Activated T-helper 2 cell treated with anti-CD3 and anti-CD28 coated beads, Interferon-gamma antibody, Interleukin-2, Interleukin-4, amounts not matched to agents 10 μg/mL and 5 μg/mL and 100 μg/mL, durations not matched to agents 14 hours and 24 hours and 36 hours (primary cell): ENCODE data around the gene BAD. TPM values are rescaled to one million over a fixed set of nuclear protein-coding genes. Genes with fewer than 3 reads are reported as not detected.

ENCODE experiments used
- DNase-seq: peaks from one replicate; pipeline ENCODE4 v3.0.0; 2021; ENCODE audit warnings: low spot score
- H3K27ac Mint-ChIP-seq: one replicate; pipeline ENCODE4 v1.8.0; 2021; ENCODE audit warnings: mixed read lengths
- H3K27me3 Mint-ChIP-seq: one replicate; pipeline ENCODE4 v1.8.0; 2021; ENCODE audit warnings: low read depth, mixed read lengths
- H3K36me3 Mint-ChIP-seq: one replicate; pipeline ENCODE4 v1.8.0; 2021; ENCODE audit warnings: low read depth, mixed read lengths
- H3K4me1 Mint-ChIP-seq: one replicate; pipeline ENCODE4 v1.8.0; 2021; ENCODE audit warnings: low read depth, mixed read lengths
- H3K4me3 Mint-ChIP-seq: one replicate; pipeline ENCODE4 v1.8.0; 2021; ENCODE audit warnings: low read depth, mild to moderate bottlenecking, moderate library complexity, mixed read lengths
- H3K9me3 Mint-ChIP-seq: one replicate; pipeline ENCODE4 v1.8.0; 2021; ENCODE audit warnings: mixed read lengths
- intact Hi-C: fragments of 100-400 bp; cut with micrococcal nuclease; formaldehyde crosslinking; loops from one replicate; pipeline ENCODE4 v1.15.1; 2023
- total RNA-seq: library from RNA; stranded (reverse); gene quantifications from 2 replicates; pipeline ENCODE4 v1.2.3, GENCODE V29; 2022

BAD gene
- total RNA-seq, 1 donor from 2014 or later = 33.2 TPM

DNA sequence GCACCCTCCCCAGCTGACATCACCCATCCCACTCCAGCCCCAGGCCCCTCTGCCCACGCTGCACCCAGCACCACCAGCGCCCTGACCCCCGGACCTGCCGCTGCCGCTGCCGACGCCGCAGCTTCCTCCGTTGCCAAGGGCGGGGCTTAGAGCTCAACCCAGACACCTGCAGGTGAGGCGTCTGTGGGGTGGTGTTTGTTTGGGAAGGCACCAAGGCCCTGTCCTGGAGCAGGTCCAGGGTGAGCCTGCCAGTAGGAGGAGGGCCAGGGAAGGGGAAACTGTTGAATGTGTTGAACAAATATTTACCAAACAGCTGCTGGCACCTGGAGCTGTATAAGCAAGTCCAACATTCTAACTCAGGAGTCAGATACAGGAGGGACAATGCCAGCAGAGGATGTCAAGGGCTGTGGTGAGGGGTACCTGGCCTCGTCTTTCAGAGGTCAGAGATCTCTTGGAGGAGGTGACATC is 46.9 kb downstream of the BAD start:
- peak overlapping the region; percentile 13 for H3K4me3 Mint-ChIP-seq
- DNase-seq = no peak
- no peak overlapping the region for H3K27ac Mint-ChIP-seq
- H3K4me1 Mint-ChIP-seq = peaks cover 19% of the 10 kb centered on the region
- no peaks in the 10 kb centered on the region for H3K9me3 Mint-ChIP-seq
- no peaks in the 10 kb centered on the region for H3K27me3 Mint-ChIP-seq
- intact Hi-C loops = no loop called here
- H3K36me3 Mint-ChIP-seq = peaks cover 36% of the 10 kb centered on the region

DNA sequence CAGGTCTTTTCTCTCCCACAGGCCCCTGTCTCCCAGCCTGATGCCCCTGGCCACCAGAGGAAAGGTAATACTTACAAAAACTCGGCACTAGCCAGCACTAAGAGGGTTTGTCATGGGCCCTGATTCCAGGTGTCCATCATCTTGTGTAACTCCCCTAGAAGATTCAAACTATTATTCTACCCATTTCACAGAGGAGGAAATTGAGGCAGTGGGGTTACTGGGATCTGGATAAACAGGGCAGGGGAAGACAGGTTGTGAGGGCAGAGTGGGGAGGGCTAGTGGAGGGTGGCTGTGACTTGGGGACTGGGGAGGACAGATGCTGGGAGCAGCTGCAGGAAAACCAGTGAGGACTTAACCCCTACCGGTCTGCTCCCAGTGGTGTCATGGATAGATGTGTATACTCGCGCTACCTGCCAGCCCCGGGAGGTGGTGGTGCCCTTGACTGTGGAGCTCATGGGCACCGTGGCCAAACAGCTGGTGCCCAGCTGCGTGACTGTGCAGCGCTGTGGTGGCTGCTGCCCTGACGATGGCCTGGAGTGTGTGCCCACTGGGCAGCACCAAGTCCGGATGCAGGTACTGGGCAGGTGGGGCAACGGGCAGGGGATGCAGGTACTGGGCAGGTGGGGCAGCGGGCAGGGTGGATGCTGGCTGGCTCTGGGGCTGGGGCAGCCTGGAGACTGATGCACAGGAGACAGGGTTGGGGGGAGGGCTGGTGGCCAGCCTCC is 48.9 kb downstream of the BAD start:
- no peak overlapping the region for H3K27ac Mint-ChIP-seq
- H3K36me3 Mint-ChIP-seq = peaks cover 32% of the 10 kb centered on the region
- H3K4me1 Mint-ChIP-seq = peaks cover 18% of the 10 kb centered on the region
- intact Hi-C loops = no loop called here
- H3K27me3 Mint-ChIP-seq = no peaks in the 10 kb centered on the region
- H3K4me3 Mint-ChIP-seq = peak overlapping the region; percentile 85
- no peak for DNase-seq
- no peaks in the 10 kb centered on the region for H3K9me3 Mint-ChIP-seq

DNA sequence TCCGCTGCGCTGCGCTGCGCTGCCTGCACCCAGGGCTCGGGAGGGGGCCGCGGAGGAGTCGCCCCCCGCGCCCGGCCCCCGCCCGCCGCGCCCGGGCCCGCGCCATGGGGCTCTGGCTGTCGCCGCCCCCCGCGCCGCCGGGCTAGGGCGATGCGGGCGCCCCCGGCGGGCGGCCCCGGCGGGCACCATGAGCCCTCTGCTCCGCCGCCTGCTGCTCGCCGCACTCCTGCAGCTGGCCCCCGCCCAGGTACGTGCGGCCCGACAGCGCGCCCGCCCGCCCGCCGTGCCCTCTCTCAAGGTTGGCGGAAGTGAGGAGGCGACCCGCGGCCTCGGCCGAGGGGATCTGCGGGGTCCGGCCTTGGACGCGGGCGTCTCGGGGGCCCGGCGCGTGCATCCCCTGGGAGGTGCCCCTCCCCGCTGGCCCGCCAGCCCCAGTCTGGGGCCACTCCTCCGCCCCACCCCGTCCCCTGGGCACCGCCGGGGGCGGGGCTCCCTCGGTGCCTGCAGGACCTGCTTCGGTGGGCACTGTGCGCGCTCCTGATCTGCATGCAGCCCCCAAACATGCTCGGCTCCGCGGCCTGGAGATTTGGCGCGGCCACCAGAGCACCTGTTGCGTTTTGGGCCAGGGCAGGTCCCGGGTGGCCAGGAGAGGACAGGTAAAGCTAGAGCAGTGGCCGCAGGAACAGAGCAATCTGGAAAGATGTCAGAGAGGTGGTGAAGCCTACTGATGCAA is 49.7 kb downstream of the BAD start:
- intact Hi-C loops = no loop called here
- H3K4me1 Mint-ChIP-seq = peaks cover 14% of the 10 kb centered on the region
- H3K27me3 Mint-ChIP-seq = no peaks in the 10 kb centered on the region
- DNase-seq = peak; percentile 43
- H3K27ac Mint-ChIP-seq = peak overlapping the region; percentile 60
- no peaks in the 10 kb centered on the region for H3K9me3 Mint-ChIP-seq
- peaks cover 27% of the 10 kb centered on the region for H3K36me3 Mint-ChIP-seq
- peak overlapping the region; percentile 85 for H3K4me3 Mint-ChIP-seq

DNA sequence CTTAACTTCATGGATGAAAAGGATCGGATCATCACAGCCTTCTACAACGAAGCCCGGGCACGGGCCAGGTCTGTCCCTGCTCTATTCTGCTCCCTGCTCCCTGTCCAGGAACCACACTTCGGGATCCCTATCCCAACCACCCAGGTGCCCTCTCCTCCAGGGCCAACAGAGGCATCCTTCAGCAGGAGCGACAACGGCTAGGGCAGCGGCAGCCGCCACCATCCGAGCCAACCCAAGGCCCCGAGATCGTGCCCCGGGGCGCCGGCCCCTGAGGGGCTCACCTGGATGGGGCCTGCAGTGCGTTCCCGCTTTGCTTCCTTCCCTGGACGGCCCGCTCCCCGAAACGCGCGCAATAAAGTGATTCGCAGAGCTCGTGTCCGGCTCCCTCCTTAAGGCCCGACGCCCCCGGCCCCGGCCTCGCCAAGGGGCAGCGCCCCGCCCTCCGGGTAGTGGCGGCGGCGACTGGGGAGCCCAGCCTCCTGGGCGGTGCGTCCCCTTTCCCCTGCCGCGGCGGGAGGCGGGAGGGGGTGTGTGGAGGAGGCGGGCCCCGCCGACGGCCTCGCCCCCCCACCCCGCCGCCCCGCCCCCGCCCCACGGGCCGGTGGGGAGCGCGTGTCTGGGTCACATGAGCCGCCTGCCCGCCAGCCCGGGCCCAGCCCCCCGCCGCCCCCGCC is 50.4 kb downstream of the BAD start, which contains the start of gene VEGFB:
Gene VEGFB (plus strand): TSS at position 672 of the 674 bp plus-strand sequence. CDS start 250 bp downstream, outside the sequence.
- Mint-ChIP-seq H3K36me3 (peaks cover 27% of the 10 kb centered on the region), H3K27me3 (no peaks in the 10 kb centered on the region), H3K4me3 (peak within 1 kb of the TSS; percentile 85), H3K9me3 (no peaks in the 10 kb centered on the region), H3K4me1 (peaks cover 20% of the 10 kb centered on the region), H3K27ac (peak within 1 kb of the TSS; percentile 60)
- intact Hi-C loops = no loop called here
- peak; percentile 71 for DNase-seq

DNA sequence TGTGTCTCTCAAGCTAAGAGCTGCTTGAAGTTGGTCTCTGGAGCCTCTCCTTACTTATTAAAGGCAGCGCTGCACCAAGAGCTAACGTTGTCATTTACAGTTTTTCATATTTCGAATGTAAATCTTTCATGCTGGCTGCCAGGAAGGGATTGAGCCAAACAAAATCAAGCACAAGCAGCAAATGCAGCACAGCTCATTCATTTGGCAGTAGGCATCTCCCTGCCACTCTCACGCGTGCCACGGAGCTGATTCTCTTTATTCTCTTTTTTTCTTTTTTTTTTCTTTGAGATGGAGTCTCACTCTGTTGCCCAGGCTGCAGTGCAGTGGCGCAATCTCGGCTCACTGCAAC is 51.5 kb downstream of the BAD start:
- no peaks in the 10 kb centered on the region for H3K27me3 Mint-ChIP-seq
- peaks cover 18% of the 10 kb centered on the region for H3K36me3 Mint-ChIP-seq
- peaks cover 22% of the 10 kb centered on the region for H3K4me1 Mint-ChIP-seq
- no peak for DNase-seq
- peak overlapping the region; percentile 72 for H3K4me3 Mint-ChIP-seq
- H3K27ac Mint-ChIP-seq = peak overlapping the region; percentile 36
- H3K9me3 Mint-ChIP-seq = no peaks in the 10 kb centered on the region
- intact Hi-C loops = no loop called here

DNA sequence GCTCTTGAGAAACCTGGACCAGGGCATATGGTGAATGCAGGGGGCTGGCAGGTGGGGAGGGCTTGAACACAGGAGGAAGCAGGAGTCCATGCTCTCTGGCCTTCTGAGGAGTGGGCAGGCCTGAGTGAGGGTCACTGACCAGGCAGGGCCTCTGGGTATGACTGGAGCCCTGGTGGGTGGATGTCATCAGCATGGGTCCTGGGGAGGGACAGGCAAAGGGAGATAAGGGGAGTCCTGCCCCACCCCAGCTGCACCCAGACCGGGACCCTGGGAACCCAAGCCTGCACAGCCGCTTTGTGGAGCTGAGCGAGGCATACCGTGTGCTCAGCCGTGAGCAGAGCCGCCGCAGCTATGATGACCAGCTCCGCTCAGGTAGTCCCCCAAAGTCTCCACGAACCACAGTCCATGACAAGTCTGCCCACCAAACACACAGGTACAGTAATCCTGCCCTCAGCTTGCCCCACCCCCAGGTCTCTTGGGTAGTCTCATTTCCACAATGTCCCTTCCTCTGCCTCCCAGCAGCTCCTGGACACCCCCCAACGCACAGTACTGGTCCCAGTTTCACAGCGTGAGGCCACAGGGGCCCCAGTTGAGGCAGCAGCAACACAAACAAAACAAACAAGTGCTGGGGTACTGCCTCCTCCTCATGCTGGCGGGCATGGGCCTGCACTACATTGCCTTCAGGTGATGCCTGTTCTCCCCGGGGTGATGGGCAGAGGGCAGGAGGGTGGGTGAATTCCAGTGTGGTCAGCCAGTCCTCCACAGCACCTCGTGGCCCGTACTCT is 52.1 kb downstream of the BAD start:
- H3K4me1 Mint-ChIP-seq = peaks cover 26% of the 10 kb centered on the region
- H3K9me3 Mint-ChIP-seq = no peaks in the 10 kb centered on the region
- peaks cover 13% of the 10 kb centered on the region for H3K36me3 Mint-ChIP-seq
- intact Hi-C loops = no loop called here
- H3K27me3 Mint-ChIP-seq = no peaks in the 10 kb centered on the region
- no peak for DNase-seq
- peak overlapping the region; percentile 36 for H3K27ac Mint-ChIP-seq
- peak overlapping the region; percentile 84 for H3K4me3 Mint-ChIP-seq

DNA sequence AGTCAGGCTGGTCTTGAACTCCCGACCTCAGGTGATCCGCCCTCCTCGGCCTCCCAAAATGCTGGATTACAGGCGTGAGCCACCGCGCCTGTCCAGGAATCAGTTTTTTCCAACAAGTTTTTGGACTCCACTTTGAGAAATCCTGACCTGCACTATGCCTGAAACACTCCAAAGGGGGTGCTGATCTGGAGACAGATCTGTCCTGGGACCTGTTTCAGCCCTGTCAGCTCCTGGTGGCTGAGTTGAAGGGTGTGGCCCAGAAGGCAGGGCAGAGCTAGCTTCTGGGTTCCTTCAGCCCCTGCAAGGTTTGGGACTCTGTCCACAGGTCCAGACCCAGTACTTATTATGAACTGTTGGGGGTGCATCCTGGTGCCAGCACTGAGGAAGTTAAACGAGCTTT is 52.9 kb downstream of the BAD start:
- peaks cover 29% of the 10 kb centered on the region for H3K4me1 Mint-ChIP-seq
- peaks cover 6% of the 10 kb centered on the region for H3K36me3 Mint-ChIP-seq
- peak overlapping the region; percentile 84 for H3K4me3 Mint-ChIP-seq
- no peaks in the 10 kb centered on the region for H3K9me3 Mint-ChIP-seq
- no peak overlapping the region for H3K27ac Mint-ChIP-seq
- no peak for DNase-seq
- no peaks in the 10 kb centered on the region for H3K27me3 Mint-ChIP-seq
- intact Hi-C loops = no loop called here

DNA sequence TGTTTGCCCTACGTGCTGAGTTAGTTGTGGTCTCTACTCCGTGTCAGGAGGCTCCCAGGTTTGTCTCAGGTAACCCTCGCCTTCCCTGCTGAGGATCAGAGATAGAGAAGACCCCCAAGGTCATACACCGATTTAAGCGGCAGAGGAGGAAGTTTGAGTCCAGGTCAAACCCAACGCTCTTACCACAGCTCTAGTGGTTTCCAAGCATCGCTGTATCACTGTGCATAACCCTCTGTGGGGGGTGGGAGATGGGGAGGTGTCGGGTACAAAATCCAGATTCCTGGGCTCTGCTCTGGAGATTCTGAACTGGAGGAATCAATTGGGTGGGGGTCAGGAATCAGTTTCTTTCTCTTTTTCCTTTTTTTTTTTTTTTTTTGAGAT is 53.5 kb downstream of the BAD start:
- no peaks in the 10 kb centered on the region for H3K9me3 Mint-ChIP-seq
- DNase-seq = no peak
- intact Hi-C loops = no loop called here
- H3K27ac Mint-ChIP-seq = peak overlapping the region; percentile 68
- H3K36me3 Mint-ChIP-seq = peaks cover 6% of the 10 kb centered on the region
- peak overlapping the region; percentile 84 for H3K4me3 Mint-ChIP-seq
- H3K27me3 Mint-ChIP-seq = no peaks in the 10 kb centered on the region
- peaks cover 29% of the 10 kb centered on the region for H3K4me1 Mint-ChIP-seq

DNA sequence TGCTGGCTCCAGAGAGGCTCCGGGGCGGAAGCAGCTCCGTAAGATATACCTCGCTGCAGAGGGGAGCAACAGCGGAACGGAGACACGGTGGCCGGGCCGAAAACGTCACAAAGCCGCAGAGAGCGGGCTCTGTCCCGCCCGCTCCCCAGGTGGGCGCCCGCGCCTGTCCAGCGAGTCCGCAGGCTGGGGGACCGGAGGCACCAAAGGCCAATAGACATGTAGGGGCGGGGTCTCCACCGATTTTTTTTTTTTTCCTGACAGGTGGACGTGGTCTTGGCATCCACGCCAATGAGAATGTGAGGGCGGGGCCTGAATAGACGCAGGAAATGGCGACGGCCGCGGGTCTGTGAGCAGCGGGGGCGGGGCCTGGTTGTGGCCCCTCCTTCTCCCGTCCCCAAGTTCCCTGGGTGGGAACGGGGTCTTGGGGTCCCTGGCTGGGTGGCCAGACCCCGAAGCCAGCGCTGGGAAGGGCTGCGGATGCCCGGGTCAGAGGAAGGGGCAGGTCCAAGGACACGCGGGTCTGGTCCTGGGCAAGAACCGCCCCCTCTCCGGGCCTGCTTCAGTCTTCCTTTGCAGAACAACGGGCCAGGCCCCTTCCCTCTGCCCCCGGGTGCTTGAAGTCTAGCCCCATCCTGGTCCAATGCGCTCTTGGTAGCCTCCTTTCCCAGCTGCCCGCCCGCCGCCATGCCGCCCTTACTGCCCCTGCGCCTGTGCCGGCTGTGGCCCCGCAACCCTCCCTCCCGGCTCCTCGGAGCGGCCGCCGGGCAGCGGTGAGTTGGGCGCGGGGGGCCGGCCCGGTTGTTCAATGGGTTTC is 54.1 kb downstream of the BAD start, which contains the start of gene DNAJC4:
Gene DNAJC4 (plus strand): TSS at position 378 of the 814 bp plus-strand sequence. CDS start 307 bp downstream, at position 685.
- H3K4me1 Mint-ChIP-seq = peaks cover 26% of the 10 kb centered on the region

DNA sequence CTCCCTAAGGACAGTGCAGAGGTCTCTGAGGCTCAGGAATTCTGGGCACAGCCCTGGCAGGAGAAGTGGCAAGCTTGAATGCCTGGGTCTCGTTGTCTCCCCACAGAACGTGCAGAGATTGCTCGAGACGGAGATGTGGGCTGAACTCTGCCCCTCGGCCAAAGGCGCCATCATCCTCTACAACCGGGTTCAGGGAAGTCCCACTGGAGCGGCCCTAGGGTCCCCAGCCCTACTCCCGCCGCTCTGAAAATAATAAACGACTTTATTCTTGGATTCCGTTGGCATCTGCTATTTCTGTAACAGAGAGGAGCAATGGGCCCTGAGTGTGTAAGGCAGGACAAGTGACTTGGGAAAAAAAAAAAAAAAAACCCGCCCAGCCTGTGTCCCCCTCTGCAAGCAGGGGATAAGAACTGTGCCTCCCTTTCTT is 54.7 kb downstream of the BAD start:
- intact Hi-C loops = loop anchor here (5.0 kb wide), 1 partner anchor 42 kb away; the partner anchor contains the start of gene STIP1
- peak overlapping the region; percentile 81 for H3K27ac Mint-ChIP-seq
- H3K36me3 Mint-ChIP-seq = peaks cover 6% of the 10 kb centered on the region
- peak overlapping the region; percentile 84 for H3K4me3 Mint-ChIP-seq
- no peaks in the 10 kb centered on the region for H3K27me3 Mint-ChIP-seq
- no peak for DNase-seq
- H3K4me1 Mint-ChIP-seq = peaks cover 22% of the 10 kb centered on the region
- H3K9me3 Mint-ChIP-seq = no peaks in the 10 kb centered on the region

More for the DNA sequence above, 54.1 kb downstream of the BAD start, which contains the start of gene DNAJC4:
- no peaks in the 10 kb centered on the region for H3K9me3 Mint-ChIP-seq
- H3K27ac Mint-ChIP-seq = peak within 1 kb of the TSS; percentile 81
- peak; percentile 89 for DNase-seq
- H3K27me3 Mint-ChIP-seq = no peaks in the 10 kb centered on the region
- intact Hi-C loops = no loop called here
- peak within 1 kb of the TSS; percentile 84 for H3K4me3 Mint-ChIP-seq
- peaks cover 3% of the 10 kb centered on the region for H3K36me3 Mint-ChIP-seq

DNA sequence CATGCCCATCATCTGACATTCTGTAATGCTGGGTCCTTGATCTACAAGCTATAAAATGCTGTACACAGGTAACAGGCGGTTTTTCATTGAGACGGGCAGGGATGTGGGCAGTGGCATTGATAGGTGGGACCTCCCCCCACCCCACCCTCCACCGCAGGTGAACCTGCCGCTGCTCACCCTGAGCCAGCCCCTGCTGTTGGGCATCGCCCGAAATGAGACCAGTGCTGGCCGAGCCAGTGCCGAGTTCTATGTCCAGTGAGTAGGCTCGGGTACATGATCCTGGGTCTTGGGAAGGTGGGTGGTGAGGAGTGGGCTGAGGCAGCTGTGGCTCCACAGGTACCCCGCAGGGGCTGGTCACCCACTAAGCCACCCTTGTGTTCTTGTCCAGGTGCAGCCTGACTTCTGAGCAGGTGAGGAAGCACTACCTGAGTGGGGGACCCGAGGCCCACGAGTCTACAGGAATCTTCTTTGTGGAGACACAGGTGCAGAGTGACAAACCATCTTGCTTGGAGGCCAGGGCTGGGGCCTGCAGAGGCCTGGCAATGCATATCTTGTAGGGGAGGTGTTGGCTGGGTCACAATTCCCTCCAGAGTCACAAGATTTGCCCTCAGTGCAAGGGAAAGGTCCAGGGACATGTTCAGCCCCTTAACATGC is 55.2 kb downstream of the BAD start:
- H3K27ac Mint-ChIP-seq = no peak overlapping the region
- peak overlapping the region; percentile 84 for H3K4me3 Mint-ChIP-seq
- peaks cover 22% of the 10 kb centered on the region for H3K4me1 Mint-ChIP-seq
- H3K36me3 Mint-ChIP-seq = peaks cover 7% of the 10 kb centered on the region
- H3K27me3 Mint-ChIP-seq = no peaks in the 10 kb centered on the region
- H3K9me3 Mint-ChIP-seq = no peaks in the 10 kb centered on the region
- intact Hi-C loops = loop anchor here (5.0 kb wide), 1 partner anchor 42 kb away; the partner anchor contains the start of gene STIP1
- no peak for DNase-seq
